Stimulated activated CD8-positive, alpha-beta memory T cell treated with anti-CD3 and anti-CD28 coated beads, Interleukin-12 subunit alpha, Interleukin-12 subunit beta, amount 100 ng/mL, for 1 hour (primary cell): ENCODE results near the gene INPP5A.

Experiments
- DNase-seq: peaks from one replicate; pipeline ENCODE4 v3.0.0-alpha.2; 2020; ENCODE audit warnings: low read depth

INPP5A gene

DNA sequence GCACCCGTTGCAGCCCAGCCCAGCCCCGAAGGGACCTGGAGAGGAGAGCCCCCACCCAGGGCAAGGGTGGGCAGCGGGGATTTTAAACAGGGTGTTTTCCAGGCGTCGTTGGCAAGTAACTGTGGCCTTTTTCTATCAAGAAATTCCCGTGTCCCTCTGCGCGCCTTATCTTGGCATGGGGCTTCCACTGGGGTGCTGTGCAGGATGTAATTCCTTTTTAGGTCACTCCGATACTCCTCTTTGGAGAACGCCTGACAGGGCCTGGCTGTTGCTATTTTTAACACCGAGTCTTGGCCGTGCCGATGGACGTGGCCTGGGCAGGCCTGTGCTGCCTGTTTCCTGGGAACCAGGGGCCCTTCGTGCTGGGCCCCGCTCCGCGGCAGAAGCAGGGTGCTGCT lies 93.8 kb downstream of the INPP5A start:
- no peak for DNase-seq

DNA sequence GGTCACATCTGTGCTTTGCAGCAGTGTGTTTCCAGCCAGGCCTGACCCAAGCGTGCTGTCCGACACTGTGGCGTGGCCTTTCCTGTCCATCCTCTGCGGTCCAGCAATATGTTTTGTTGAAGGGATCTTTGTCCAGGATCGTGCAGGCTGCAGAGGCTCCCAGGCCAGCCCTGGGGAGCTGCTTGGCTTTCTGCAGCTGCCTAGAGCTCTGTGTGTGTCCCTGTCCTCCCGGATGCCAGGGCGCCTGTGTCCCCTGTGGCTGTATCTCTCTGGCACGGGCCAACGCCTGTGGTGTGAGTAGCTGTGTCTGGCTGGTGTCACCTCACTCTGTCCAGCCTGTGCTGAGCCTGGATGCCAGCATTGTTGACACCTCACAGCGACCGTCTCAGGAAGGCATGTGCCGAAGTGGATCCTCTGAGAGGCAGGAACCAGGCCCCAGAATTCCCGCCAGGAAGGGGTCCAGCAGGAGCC lies 94.5 kb downstream of the INPP5A start:
- no peak for DNase-seq

DNA sequence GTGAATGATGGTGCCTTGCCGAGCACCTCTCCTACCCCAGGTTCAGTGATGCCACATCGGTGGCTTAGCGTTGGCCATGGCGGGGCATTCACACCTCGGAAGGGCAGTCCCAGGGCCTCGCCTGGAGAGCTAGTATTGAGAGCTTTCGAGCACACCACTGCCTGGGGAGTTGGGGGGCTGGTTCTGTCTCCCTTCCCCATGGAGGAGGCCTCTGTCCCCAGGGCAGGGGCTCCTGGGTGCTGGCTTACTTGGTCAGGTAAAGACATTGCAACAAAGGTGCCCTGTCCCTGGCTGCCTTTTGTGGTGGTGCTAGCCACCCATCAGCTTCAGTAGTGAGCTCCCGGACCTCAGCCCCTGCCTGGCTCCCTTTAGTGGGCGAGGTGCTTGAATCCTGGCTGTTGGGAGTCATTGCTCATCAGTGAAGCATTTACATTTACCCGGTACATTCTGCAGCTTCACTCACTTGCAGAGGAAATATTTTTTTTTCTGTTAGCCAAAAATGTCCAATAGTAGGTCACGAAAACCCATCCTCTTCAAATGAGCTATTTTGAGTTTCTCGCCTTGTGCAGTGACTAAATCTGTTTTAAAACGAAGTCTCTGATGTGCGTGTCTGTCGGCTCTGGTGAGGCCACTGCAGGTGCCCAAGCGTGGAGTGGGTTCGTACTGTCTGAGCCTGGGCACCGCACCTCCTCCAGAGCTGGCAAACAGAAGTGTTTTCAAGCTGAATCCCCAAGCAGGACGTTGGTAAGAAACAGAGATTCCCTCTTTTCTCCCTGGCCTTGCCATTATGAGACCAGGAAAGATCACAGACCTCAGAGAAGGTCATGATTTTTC lies 95.5 kb downstream of the INPP5A start:
- no peak for DNase-seq

DNA sequence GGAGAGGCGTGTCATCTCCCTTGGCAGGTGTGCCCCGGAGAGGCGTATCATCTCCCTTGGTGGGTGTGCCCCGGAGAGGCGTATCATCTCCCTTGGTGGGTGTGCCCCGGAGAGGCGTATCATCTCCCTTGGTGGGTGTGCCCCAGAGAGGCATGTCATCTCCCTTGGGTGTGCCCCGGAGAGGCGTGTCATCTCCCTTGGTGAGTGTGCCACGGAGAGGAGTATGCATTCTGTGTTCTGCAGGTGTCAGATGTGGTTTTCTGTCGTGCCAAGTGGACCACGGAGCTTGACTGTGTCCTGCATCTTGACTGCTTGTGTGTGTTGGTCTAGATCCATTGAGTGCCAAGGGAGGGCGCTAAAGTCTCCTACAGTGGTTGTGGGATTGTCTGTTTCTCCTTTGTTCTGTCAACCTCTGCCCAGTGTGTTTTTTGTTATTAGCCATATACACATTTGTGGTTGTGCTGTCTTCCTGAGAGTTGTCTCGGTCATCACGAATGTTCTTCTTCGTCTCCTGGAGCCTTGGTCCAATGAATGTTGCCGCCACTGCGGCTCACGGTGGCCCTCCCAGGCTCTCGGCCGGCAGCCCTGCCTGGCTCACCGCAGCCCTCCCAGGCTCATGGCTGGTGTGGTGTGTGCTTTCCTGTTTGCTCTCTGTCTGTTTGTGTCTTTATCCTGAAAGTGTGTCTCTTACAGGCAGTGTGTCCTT lies 96.8 kb downstream of the INPP5A start:
- no peak for DNase-seq

DNA sequence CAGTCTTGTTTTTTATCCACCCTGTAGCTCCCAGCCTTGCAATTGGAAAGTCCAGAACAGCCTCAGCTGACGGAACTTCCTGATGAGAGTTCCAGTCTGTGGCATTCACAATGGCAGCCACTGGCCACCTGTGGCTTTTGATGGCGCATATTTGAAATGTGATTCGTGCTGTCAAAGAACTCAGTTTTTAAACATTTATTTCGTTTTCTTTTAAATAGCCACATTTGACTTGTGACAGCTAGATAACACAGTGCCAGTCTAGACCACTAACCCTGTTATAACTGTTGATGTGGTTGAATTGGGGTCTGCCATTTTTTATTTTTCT lies 97.3 kb downstream of the INPP5A start:
- no peak for DNase-seq

DNA sequence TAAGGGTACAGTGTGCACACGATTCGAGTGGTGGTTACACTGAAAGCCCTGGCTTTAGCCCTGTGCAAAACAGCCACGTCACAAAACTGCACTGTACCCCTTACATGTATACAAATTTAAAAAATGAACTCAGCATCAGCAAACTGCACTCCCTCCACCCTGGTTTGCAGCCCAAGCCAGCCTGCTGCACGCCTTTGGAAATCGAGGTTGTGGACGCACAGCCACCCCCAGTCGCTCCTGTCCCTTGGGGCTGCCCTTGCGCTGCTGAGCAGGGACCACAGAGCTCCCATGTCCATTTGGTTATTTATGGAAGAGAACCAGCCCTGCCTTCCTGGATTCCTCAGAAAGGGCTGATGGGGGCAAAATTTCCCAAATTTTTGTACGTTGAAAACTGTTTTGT lies 98.8 kb downstream of the INPP5A start:
- no peak for DNase-seq

DNA sequence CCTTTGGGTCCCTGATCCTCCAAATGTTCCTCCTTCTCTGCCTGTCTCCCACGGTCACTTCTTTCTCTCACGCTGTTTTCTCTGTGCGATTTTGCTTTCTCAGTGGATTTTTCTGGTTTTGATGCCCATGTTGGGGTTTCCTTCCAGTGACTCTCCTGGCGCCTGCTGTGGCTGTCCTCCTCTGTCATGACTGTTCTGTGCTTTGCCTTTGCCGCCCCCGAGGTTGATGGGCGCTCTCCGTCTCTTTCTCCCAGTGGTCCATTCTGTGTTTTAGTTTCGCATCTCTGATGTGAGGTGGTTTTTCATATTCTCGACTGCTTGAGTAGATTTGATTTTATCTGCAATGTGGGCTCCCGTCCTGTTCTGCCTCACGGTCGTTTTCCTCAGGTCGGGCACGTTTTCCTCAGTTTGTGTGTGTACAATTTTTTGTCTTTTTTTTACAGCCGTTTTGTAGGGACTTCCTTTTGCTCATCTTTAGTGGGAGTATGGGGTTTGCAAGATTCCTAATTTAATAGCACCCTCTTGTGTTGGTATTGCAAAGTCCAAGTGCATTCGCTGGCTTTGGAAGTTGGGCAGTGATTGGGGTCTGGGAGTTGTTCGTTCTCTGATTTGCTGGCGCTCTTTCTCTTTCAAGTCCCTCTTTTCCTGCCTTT lies 100.0 kb downstream of the INPP5A start:
- DNase-seq: no peak

DNA sequence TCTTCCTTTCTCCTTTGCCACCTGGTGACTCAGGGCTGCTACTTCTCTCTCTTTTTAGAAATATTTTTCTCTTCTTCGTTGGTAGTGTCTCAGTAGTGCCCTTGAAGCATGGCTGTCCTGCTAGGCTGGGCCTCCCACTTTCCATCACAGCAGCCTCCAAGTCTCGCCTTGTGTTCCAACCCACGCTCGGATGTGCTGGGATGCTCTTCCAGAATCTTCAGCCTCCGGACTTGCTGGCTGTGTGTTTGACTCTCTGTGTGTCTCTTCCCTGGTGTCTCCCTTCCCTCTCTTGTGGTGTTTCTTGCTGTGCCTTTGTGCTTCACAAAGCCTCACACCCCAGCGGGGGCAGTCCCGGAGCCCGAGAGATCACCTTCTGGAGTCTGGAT lies 100.5 kb downstream of the INPP5A start:
- no peak for DNase-seq

DNA sequence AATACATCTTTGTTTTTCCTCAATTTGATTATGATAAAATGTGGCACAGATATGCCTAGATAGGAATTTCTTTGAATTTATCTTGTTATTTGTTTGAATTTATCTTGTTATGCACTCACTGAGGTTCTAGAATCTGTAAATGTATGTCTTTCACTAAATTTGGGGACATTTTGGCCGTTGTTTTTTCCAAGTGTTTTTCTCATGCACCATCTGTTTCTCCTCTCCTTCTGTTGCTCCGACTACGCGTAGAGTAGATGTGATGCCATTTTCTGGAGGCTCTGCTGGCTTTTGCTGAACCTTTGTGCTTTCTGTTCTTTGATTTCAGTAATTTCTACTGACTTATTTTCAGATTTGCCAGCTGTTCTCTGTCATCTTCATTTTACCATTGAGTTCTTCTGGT lies 101.9 kb downstream of the INPP5A start:
- DNase-seq: no peak

DNA sequence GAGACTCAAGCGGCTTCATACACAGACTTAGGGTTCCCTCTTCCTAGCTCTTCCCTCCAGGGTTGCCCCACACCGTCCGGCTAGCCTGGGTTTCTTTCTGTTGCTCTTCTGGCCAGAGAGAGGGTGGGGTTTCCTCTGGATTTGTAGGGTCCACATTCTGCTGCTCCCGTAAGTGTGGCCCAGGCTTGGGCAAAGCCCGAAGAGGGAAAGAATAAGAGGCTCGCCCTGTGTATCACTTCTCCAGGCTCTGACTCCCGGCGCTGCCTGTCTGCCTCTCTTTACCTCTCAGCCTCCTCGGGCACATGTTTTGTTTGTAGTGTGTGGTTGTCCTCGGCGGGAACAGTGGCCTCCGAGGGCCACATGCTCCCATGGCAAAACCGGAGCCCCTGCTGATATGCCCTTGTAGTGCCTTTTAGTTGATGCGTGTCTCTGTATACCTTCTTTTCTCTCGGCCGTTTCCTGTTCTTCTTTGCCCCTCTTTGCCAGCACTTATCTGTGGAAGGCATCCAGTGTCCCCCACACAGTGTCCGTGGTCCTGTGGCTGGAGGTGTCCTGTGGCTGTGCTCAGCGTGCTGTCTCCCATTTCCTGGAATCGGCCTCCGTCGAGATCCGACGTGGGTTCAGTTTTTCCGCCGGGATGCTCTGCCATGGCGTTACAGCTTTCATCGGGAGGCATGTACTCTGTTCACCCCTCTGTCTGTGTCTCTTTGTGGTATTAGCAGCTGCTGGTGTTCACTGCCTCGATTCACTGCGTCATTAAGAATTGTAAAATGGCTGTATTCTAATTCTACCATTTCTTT lies 102.9 kb downstream of the INPP5A start:
- no peak for DNase-seq

DNA sequence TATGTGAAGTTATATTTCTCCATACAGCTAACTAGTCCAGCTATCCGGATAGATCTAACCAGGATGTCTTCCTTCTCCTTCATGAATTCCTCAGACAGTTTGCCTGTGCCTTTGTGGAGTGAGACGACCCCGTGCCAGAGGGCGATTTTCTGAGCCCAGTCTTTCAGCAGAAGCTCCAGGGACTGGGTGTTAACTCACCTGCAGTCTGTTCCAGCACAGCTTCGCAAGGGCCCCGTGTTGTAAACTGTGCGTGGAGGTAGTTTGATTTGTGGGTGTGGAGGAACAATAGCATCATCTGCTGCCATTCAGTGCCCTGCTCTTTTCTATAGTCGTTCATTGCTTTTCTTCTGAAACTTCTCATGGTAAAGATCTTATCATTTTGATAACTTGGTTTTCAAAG lies 103.8 kb downstream of the INPP5A start:
- no peak for DNase-seq

DNA sequence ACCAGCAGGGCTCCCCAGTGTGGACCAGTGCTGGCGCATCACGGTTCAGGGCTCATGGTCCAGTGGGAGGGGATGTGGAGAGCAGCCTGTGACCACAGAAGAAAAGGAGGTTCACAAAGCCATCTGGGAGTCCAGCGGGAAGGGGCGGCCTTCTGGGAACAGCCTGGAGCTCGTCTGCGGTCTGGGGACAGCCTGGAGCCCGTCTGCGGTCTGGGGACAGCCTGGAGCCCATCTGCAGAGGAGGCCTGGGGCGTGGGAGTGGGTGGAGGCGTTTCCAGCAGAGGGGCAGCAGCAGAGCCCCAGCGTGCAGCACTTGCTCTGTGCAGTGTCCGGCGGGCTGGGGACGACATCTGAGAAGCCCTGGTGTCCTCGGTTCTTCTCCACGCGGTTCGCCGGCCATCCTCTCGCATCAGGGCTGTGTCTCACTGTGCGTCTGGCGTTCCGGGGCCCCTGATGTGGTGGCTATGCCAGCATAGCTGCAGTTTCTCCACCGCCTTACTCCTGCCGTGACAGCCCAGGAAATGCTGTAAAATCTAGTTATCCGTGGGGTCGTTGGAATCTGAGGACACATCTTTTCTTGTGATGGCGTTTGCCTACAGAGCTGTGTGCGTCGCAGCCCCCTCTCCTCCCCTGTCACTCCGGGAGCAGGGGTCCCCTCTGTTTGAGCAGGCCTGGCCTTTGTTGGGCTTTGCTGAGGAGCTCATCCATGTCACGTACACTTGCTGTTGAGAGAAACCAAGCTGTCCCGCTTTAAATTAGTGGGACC lies 104.6 kb downstream of the INPP5A start:
- no peak for DNase-seq

DNA sequence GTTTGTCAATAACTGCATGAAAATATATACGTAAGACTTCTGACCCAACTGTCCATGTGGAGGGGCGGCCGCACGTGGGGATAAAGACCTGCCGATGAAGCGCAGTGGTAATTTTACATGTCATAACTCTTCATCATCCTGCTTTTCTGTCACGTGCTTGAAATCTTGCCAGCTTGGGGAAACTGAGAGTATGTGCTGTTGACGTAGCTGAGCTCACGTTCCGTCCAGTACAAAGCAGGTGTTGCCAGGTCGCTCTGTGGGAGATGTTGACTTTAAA lies 105.1 kb downstream of the INPP5A start:
- no peak for DNase-seq

DNA sequence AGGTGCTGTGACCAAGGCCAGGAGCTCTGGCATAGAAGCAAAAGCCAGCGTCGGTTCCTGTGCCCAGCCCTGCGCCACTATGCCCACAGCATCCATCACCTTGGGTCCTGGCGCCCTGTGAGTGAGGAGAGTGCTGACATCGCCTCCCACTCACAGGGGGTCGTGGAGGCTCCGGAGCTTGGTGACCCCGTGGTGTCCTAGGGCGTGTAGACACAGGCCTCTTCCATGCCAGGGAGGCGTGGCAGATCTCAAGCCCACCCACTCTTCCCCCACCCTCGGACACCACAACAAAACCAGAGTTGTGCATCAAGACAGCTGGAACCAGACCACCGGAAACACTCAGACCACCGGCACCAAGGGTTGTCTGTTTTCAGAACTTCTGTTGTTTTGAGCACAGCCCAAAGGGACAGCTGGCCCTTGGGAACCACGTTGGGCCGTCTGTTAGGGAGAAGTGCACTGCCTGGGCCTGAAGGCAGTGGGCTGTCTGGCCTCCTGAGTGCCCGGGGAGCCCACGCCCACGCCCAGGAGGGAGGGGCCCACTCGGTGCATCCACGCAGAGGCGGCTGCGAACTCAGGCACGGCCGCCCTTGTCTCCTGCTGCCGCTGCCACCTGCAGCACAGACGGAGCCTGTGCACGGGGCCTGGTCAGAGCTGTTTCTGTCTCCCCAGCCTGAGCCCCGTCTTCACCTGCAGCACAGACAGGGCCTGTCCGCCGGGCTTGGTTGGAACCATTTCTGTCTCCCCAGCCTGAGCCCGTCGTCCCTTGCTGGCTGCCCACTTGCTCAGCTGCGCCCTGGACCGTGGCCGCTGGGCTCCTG lies 106.3 kb downstream of the INPP5A start:
- no peak for DNase-seq

DNA sequence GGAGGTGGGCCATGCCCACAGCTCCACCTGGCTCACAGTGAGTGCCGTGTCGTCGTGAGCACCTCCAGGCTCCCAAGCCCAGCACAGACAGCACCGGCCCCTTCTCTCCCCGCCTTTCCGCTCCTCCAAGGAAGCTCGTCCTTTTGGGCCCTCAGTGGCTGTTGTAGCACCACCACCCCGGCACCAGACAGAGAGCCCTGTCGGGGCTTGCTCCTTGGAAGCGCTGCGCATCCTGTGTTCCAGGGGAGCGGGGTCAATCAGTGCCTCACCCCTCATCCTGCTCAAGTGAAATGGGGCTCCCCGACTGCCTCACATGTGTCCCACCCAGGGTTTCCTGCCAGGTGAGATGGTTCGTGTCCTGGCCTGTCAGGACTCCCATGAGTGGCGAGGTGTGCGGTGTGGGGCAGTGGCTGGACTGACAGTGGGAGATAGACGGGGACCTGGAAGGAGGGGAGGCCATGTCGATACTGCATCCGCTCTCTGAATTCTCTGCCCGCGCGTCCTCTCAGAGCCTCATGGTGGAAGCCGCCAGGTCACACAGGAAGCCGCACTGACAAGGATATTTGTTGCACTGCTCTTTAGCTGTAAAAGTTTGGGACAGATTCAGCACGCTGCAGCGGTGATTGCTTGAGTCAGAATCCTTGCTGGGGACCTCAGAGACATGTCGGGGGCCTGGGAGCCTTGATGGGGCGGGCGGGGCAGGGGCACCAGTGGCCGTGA lies 107.1 kb downstream of the INPP5A start:
- DNase-seq: no peak

DNA sequence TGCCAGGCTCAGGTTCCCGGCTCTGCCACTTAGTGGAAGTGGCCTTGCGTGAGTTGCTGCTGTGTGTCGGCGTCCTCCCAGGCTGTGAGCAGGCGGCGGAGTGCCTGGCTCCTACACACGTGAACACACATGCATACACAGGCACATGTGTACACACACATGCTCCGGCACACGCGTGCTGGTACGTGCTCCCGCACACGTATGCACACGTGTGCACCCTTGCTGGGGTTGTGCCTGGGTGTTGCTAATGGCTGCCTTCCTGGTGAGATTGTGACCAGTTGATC lies 107.6 kb downstream of the INPP5A start:
- DNase-seq: no peak

DNA sequence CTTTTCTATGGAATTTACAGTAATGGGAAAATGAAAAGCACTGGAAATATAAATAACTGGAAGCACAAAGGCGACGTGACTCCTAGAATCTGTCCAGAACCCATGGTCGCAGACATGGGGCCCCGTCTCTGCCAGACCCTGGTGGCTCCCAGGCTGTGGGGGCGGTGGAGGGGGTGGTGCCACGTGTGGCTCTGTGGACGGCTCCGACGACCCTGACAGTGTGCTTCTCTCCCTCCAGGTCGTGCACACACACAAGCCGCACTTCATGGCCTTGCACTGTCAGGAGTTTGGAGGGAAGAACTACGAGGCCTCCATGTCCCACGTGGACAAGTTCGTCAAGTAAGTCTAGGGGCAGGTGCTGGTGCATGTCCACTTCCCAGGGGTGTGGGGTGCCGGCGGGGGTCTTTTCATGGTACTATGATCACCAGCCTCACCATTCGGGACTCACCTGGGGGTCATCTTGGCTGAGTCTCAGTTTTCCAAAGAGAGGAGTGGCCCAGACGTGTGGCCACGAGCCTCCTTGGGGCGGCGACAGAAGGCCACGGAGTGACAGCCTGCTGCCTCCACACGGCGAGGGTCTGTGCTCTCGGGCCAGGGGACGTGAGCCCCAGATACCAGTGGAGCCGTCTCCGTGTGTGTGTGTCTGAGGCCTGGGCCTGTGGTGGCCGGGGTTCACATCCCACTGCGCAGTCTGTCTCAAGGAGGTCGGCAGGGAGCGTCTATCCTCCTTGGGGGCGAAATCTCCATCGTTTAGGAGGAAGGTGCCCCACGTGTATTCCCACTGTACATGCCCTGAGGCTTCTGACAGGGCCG lies 108.2 kb downstream of the INPP5A start:
- DNase-seq: no peak

DNA sequence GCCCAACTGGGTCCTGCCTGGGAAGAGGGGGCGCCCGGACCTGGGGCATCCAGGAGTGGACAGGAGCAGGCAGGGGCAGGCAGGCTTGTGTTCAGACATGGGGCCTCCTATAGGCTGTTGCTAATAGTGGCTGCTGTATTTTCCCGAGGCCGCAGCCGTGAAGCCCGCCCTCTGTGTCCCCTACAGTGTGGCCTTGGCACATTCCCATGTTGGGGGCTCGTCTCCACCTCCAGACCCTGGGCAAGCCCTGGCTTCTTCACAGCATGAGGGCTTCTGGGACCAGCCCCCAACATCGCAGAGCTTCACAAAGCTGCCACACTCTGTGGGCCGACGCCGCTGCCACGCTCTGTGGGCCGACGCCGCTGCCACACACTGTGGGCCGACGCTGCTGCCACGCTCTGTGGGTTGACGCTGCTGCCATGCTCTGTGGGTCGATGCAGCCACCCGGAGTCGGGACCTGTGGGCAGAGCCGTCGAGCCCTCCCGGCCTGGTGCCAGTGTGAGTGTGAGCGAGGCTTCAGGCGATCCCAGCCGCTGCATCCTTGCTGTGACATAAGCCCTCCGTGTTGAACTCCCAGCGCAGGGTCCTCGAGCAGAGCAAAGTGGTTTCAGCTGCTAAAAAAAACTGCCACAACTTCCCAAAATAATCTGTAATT lies 109.0 kb downstream of the INPP5A start:
- DNase-seq: no peak

DNA sequence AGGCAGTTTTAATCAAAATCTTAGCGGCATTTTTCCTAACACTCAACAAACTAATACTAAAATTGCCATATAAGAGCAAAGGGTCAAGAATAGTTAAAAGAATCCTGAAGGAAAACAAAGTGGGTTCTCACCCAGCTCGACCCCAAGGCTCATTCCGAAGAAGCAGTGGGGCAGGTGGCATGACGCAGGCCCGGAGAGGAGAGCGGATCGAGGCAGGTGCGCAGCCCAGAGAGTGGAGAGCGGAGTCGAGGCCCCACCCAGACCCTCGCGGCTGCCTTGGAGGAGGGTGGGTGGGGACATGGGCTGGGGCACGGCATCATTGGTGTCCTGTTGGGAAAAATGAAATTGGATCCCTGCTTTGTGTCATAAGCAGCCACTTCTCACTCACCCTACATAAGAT lies 109.8 kb downstream of the INPP5A start:
- DNase-seq: no peak
